ENCODE measurements around the gene ANKLE1. TPM values are rescaled to one million over a fixed set of nuclear protein-coding genes. Genes with fewer than 3 reads are reported as not detected.

ANKLE1 gene
- total and polyA plus RNA-seq, 2 experiments from 2014 or later: 9.1 to 20.2 TPM

GRCh38 chr19:17266026-17266425, 15.7 kb upstream of the ANKLE1 start (continued):
- TF ChIP-seq STAT1 (IDR thresholded peaks at IDR 0.05; ENCODE audit: unreplicated experiment): no peak
- no peak for TF ChIP-seq EZH2phosphoT487 (IDR thresholded peaks at IDR 0.05; ENCODE audit: unreplicated experiment)
- no peak for TF ChIP-seq ZNF114 (CRISPR knock-in tag; IDR thresholded peaks at IDR 0.05)
- no peak for TF ChIP-seq ZNF331 (CRISPR knock-in tag; IDR thresholded peaks at IDR 0.05; ENCODE audit: low read depth)

GRCh38 chr19:17266589-17266974, 15.1 kb upstream of the ANKLE1 start:
- H3K36me3 Mint-ChIP-seq (ENCODE audit: low read depth): peaks cover 31% of the 10 kb centered on the region
- no peaks in the 10 kb centered on the region for H4K20me1 ChIP-seq (replicated peaks; ENCODE audit: insufficient read depth)
- DNase-seq (ENCODE audit: low spot score) (peak; percentile 38), ATAC-seq (peak; percentile 1; the same call in 2 of the 3 replicates)
- peaks cover 23% of the 10 kb centered on the region for H3K27me3 Mint-ChIP-seq (ENCODE audit: insufficient read depth, low read depth, poor library complexity)
- peak overlapping the region; percentile 82 for H3K27ac Mint-ChIP-seq
- peaks cover 4% of the 10 kb centered on the region for H3K36me3 ChIP-seq (ENCODE audit: insufficient read depth)
- peaks cover 20% of the 10 kb centered on the region for H3K4me1 Mint-ChIP-seq
- no peaks in the 10 kb centered on the region for H3K9me2 ChIP-seq (ENCODE audit: insufficient read depth)
- no peak overlapping the region for H3K4me2 ChIP-seq
- TF ChIP-seq ZNF114 (CRISPR knock-in tag; IDR thresholded peaks at IDR 0.05) (no peak), EZH2 (IDR thresholded peaks at IDR 0.05; ENCODE audit: low read depth, unreplicated experiment) (no peak), CTCF (conservative IDR thresholded peaks at IDR 0.05; ENCODE audit: low read depth in 2 of 2) (no peak), EZH2phosphoT487 (IDR thresholded peaks at IDR 0.05; ENCODE audit: unreplicated experiment) (no peak), CREB1 (CRISPR knock-in tag; IDR thresholded peaks at IDR 0.05; ENCODE audit: low read depth) (no peak), STAT1 (IDR thresholded peaks at IDR 0.05; ENCODE audit: unreplicated experiment) (no peak), ZNF331 (CRISPR knock-in tag; IDR thresholded peaks at IDR 0.05; ENCODE audit: low read depth) (no peak), POLR2AphosphoS5 (IDR thresholded peaks at IDR 0.05; ENCODE audit: low read depth) (no peak), ETS1 (IDR thresholded peaks at IDR 0.05) (no peak), NANOG (IDR thresholded peaks at IDR 0.05; ENCODE audit: borderline replicate concordance) (no peak), JUNB (IDR thresholded peaks at IDR 0.05; ENCODE audit: unreplicated experiment) (no peak)
- TF ChIP-seq, protein P1, sequence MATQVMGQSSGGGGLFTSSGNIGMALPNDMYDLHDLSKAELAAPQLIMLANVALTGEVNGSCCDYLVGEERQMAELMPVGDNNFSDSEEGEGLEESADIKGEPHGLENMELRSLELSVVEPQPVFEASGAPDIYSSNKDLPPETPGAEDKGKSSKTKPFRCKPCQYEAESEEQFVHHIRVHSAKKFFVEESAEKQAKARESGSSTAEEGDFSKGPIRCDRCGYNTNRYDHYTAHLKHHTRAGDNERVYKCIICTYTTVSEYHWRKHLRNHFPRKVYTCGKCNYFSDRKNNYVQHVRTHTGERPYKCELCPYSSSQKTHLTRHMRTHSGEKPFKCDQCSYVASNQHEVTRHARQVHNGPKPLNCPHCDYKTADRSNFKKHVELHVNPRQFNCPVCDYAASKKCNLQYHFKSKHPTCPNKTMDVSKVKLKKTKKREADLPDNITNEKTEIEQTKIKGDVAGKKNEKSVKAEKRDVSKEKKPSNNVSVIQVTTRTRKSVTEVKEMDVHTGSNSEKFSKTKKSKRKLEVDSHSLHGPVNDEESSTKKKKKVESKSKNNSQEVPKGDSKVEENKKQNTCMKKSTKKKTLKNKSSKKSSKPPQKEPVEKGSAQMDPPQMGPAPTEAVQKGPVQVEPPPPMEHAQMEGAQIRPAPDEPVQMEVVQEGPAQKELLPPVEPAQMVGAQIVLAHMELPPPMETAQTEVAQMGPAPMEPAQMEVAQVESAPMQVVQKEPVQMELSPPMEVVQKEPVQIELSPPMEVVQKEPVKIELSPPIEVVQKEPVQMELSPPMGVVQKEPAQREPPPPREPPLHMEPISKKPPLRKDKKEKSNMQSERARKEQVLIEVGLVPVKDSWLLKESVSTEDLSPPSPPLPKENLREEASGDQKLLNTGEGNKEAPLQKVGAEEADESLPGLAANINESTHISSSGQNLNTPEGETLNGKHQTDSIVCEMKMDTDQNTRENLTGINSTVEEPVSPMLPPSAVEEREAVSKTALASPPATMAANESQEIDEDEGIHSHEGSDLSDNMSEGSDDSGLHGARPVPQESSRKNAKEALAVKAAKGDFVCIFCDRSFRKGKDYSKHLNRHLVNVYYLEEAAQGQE (IDR thresholded peaks at IDR 0.05; ENCODE audit: unreplicated experiment): no peak
- TF ChIP-seq, protein P2, sequence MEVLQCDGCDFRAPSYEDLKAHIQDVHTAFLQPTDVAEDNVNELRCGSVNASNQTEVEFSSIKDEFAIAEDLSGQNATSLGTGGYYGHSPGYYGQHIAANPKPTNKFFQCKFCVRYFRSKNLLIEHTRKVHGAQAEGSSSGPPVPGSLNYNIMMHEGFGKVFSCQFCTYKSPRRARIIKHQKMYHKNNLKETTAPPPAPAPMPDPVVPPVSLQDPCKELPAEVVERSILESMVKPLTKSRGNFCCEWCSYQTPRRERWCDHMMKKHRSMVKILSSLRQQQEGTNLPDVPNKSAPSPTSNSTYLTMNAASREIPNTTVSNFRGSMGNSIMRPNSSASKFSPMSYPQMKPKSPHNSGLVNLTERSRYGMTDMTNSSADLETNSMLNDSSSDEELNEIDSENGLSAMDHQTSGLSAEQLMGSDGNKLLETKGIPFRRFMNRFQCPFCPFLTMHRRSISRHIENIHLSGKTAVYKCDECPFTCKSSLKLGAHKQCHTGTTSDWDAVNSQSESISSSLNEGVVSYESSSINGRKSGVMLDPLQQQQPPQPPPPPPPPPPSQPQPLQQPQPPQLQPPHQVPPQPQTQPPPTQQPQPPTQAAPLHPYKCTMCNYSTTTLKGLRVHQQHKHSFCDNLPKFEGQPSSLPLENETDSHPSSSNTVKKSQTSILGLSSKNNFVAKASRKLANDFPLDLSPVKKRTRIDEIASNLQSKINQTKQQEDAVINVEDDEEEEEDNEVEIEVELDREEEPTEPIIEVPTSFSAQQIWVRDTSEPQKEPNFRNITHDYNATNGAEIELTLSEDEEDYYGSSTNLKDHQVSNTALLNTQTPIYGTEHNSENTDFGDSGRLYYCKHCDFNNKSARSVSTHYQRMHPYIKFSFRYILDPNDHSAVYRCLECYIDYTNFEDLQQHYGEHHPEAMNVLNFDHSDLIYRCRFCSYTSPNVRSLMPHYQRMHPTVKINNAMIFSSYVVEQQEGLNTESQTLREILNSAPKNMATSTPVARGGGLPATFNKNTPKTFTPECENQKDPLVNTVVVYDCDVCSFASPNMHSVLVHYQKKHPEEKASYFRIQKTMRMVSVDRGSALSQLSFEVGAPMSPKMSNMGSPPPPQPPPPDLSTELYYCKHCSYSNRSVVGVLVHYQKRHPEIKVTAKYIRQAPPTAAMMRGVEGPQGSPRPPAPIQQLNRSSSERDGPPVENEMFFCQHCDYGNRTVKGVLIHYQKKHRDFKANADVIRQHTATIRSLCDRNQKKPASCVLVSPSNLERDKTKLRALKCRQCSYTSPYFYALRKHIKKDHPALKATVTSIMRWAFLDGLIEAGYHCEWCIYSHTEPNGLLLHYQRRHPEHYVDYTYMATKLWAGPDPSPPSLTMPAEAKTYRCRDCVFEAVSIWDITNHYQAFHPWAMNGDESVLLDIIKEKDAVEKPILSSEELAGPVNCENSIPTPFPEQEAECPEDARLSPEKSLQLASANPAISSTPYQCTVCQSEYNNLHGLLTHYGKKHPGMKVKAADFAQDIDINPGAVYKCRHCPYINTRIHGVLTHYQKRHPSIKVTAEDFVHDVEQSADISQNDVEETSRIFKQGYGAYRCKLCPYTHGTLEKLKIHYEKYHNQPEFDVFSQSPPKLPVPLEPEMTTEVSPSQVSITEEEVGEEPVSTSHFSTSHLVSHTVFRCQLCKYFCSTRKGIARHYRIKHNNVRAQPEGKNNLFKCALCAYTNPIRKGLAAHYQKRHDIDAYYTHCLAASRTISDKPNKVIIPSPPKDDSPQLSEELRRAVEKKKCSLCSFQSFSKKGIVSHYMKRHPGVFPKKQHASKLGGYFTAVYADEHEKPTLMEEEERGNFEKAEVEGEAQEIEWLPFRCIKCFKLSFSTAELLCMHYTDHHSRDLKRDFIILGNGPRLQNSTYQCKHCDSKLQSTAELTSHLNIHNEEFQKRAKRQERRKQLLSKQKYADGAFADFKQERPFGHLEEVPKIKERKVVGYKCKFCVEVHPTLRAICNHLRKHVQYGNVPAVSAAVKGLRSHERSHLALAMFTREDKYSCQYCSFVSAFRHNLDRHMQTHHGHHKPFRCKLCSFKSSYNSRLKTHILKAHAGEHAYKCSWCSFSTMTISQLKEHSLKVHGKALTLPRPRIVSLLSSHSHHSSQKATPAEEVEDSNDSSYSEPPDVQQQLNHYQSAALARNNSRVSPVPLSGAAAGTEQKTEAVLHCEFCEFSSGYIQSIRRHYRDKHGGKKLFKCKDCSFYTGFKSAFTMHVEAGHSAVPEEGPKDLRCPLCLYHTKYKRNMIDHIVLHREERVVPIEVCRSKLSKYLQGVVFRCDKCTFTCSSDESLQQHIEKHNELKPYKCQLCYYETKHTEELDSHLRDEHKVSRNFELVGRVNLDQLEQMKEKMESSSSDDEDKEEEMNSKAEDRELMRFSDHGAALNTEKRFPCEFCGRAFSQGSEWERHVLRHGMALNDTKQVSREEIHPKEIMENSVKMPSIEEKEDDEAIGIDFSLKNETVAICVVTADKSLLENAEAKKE (CRISPR knock-in tag; IDR thresholded peaks at IDR 0.05): no peak
- H3K79me2 ChIP-seq (replicated peaks; ENCODE audit: insufficient read depth): peaks cover 12% of the 10 kb centered on the region; the same call in 1 of the 2 replicates
- H3K27ac ChIP-seq (ENCODE audit: low read depth): peak overlapping the region; percentile 90
- no peak overlapping the region for H3K4me3 ChIP-seq
- H3K4me1 ChIP-seq (ENCODE audit: insufficient read depth): 0 out of 2 replicates have a peak, but pooled peaks cover 5% of the 10 kb centered on the region
- H3F3A ChIP-seq (replicated peaks; ENCODE audit: low read depth): peaks cover 6% of the 10 kb centered on the region; the same call in 1 of the 2 replicates
- H2AFZ ChIP-seq: no peak overlapping the region
- peak overlapping the region; percentile 96 for H3K4me3 Mint-ChIP-seq
- H3K27me3 ChIP-seq (ENCODE audit: insufficient read depth): no peaks in the 10 kb centered on the region
- H3K9me3 Mint-ChIP-seq: peaks cover 6% of the 10 kb centered on the region; the same call in 2 of the 3 replicates

All from GM23338 (cell line).